ENCODE results near the gene GARIN1A.

The GARIN1A gene

DNA sequence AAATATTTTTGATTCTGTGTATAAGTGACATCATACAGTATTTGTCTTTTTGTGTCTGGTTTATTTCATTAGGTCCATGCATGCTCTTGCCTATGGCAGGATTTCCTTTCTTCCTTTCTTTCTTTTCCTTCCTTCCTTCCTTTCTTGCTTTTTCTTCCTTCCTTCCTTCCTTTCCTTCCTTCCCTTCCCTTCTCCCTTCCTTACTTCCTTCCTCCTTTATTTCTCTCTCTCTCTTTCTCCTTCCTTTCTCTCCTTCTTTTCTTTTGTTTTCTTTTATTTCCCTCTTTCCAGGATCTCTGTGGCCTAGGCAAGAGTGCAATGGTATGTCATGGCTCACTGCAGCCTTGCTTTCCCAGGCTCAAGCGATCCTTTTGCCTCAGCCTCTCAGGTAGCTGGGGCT, 35.7 kb downstream of the GARIN1A start:
- no peaks in the 10 kb centered on the region for H3K9me3 Mint-ChIP-seq
- H3K36me3 Mint-ChIP-seq (ENCODE audit: insufficient read depth) = no peaks in the 10 kb centered on the region
- H3K27me3 Mint-ChIP-seq = peaks cover 21% of the 10 kb centered on the region
- no peak for ATAC-seq (replicated peaks; ENCODE audit: extremely low read depth, poor library complexity, severe bottlenecking)
- H3K4me1 Mint-ChIP-seq = no peaks in the 10 kb centered on the region
- H3K4me3 Mint-ChIP-seq = no peak overlapping the region
- no peak overlapping the region for H3K27ac Mint-ChIP-seq (ENCODE audit: low read depth)
- no peak for DNase-seq (ENCODE audit: low spot score in 2 of 2)

GRCh38 chr7:128708235-128708634, 36.1 kb downstream of the GARIN1A start:
- Mint-ChIP-seq H3K27me3 (peaks cover 21% of the 10 kb centered on the region), H3K4me1 (no peaks in the 10 kb centered on the region), H3K9me3 (no peaks in the 10 kb centered on the region), H3K4me3 (no peak overlapping the region), H3K27ac (ENCODE audit: low read depth) (no peak overlapping the region), H3K36me3 (ENCODE audit: insufficient read depth) (no peaks in the 10 kb centered on the region)
- DNase-seq (ENCODE audit: low spot score in 2 of 2) (no peak), ATAC-seq (replicated peaks; ENCODE audit: extremely low read depth, poor library complexity, severe bottlenecking) (no peak)

- ATAC-seq (replicated peaks; ENCODE audit: extremely low read depth, poor library complexity, severe bottlenecking) (no peak), DNase-seq (ENCODE audit: low spot score in 2 of 2) (no peak)
- H3K36me3 Mint-ChIP-seq (ENCODE audit: insufficient read depth) = no peaks in the 10 kb centered on the region
- H3K27ac Mint-ChIP-seq (ENCODE audit: low read depth) = no peak overlapping the region
- no peaks in the 10 kb centered on the region for H3K9me3 Mint-ChIP-seq
- peaks cover 21% of the 10 kb centered on the region for H3K27me3 Mint-ChIP-seq
- H3K4me1 Mint-ChIP-seq = no peaks in the 10 kb centered on the region
- H3K4me3 Mint-ChIP-seq = no peak overlapping the region
These were observed 36.7 kb downstream of the GARIN1A start for GRCh38 chr7:128708824-128709223.

- Mint-ChIP-seq H3K4me3 (no peak overlapping the region), H3K36me3 (ENCODE audit: insufficient read depth) (no peaks in the 10 kb centered on the region), H3K4me1 (no peaks in the 10 kb centered on the region), H3K27me3 (peaks cover 38% of the 10 kb centered on the region), H3K9me3 (no peaks in the 10 kb centered on the region), H3K27ac (ENCODE audit: low read depth) (no peak overlapping the region)
- ATAC-seq (replicated peaks; ENCODE audit: extremely low read depth, poor library complexity, severe bottlenecking) = no peak
- no peak for DNase-seq (ENCODE audit: low spot score in 2 of 2)
These were observed 38.4 kb downstream of the GARIN1A start for GRCh38 chr7:128710481-128710880.

- Mint-ChIP-seq H3K36me3 (ENCODE audit: insufficient read depth) (no peaks in the 10 kb centered on the region), H3K27me3 (peaks cover 46% of the 10 kb centered on the region), H3K9me3 (no peaks in the 10 kb centered on the region), H3K27ac (ENCODE audit: low read depth) (no peak overlapping the region), H3K4me3 (no peak overlapping the region), H3K4me1 (no peaks in the 10 kb centered on the region)
- ATAC-seq (replicated peaks; ENCODE audit: extremely low read depth, poor library complexity, severe bottlenecking) (no peak), DNase-seq (ENCODE audit: low spot score in 2 of 2) (no peak)
These were observed 41.7 kb downstream of the GARIN1A start for GRCh38 chr7:128713794-128714193.

- Mint-ChIP-seq H3K36me3 (ENCODE audit: insufficient read depth) (no peaks in the 10 kb centered on the region), H3K9me3 (no peaks in the 10 kb centered on the region), H3K27ac (ENCODE audit: low read depth) (no peak overlapping the region), H3K27me3 (peaks cover 46% of the 10 kb centered on the region), H3K4me3 (no peak overlapping the region), H3K4me1 (no peaks in the 10 kb centered on the region)
- ATAC-seq (replicated peaks; ENCODE audit: extremely low read depth, poor library complexity, severe bottlenecking) = no peak
- DNase-seq (ENCODE audit: low spot score in 2 of 2) = no peak
These were observed 42.8 kb downstream of the GARIN1A start for GRCh38 chr7:128714701-128715495.

- ATAC-seq (replicated peaks; ENCODE audit: extremely low read depth, poor library complexity, severe bottlenecking) (no peak), DNase-seq (ENCODE audit: low spot score in 2 of 2) (no peak)
- Mint-ChIP-seq H3K4me3 (no peak overlapping the region), H3K27me3 (peaks cover 31% of the 10 kb centered on the region), H3K36me3 (ENCODE audit: insufficient read depth) (no peaks in the 10 kb centered on the region), H3K9me3 (no peaks in the 10 kb centered on the region), H3K27ac (ENCODE audit: low read depth) (no peak overlapping the region), H3K4me1 (no peaks in the 10 kb centered on the region)
These were observed 47.0 kb downstream of the GARIN1A start for GRCh38 chr7:128718967-128719642.

DNA sequence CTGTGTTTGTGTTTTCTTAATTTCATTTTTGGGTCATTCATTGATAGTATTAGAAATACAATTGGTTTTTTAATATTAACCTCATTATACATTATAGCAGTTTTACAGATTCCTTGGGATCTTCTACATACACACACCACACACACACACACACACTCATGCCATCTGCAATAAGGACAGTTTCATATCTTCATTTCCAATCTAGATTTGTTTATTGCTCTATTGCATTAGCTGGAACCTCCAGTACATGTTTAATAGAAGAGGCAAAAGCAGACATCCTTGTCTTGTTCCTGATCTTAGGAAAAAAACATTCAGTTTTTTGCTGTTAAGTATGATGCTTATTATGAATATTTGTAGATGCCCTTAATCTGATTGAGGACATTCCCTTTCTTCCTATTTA, 49.3 kb downstream of the GARIN1A start:
- DNase-seq (ENCODE audit: low spot score in 2 of 2) = no peak
- peaks cover 13% of the 10 kb centered on the region for H3K27me3 Mint-ChIP-seq
- H3K4me1 Mint-ChIP-seq = no peaks in the 10 kb centered on the region
- no peak for ATAC-seq (replicated peaks; ENCODE audit: extremely low read depth, poor library complexity, severe bottlenecking)
- no peaks in the 10 kb centered on the region for H3K9me3 Mint-ChIP-seq
- H3K36me3 Mint-ChIP-seq (ENCODE audit: insufficient read depth) = no peaks in the 10 kb centered on the region
- H3K27ac Mint-ChIP-seq (ENCODE audit: low read depth) = no peak overlapping the region
- no peak overlapping the region for H3K4me3 Mint-ChIP-seq
